BE2C (cell line): ENCODE measurements around the gene PSMB8.

Source experiments
- DNase-seq: peaks from one replicate; pipeline ENCODE4 v3.0.0-alpha.2; 2020
- H3K27me3 ChIP-seq: fragments of 250-450 bp; sonication (Bioruptor Pico); 2 replicates; pipeline ENCODE4 v1.5.1; 2020; ENCODE audit warnings: mild to moderate bottlenecking
- H3K36me3 ChIP-seq: fragments of 250-450 bp; sonication (Bioruptor Pico); 2 replicates; pipeline ENCODE4 v1.5.1; 2020; ENCODE audit warnings: mild to moderate bottlenecking
- H3K4me1 ChIP-seq: fragments of 250-450 bp; sonication (Bioruptor Pico); 2 replicates; pipeline ENCODE4 v1.5.1; 2020
- H3K4me3 ChIP-seq: 2 replicates; pipeline ENCODE4 v1.5.1; 2011; ENCODE audit warnings: low read depth, low read length
- H3K9me3 ChIP-seq: fragments of 250-450 bp; sonication (Bioruptor Pico); 2 replicates; pipeline ENCODE4 v1.5.1; 2020
- TF ChIP-seq, protein P1 (sequence below): IDR thresholded peaks from 2 replicates; pipeline ENCODE4 v1.5.1; 2012; ENCODE audit warnings: mild to moderate bottlenecking, low read depth, low read length

PSMB8 gene

DNA sequence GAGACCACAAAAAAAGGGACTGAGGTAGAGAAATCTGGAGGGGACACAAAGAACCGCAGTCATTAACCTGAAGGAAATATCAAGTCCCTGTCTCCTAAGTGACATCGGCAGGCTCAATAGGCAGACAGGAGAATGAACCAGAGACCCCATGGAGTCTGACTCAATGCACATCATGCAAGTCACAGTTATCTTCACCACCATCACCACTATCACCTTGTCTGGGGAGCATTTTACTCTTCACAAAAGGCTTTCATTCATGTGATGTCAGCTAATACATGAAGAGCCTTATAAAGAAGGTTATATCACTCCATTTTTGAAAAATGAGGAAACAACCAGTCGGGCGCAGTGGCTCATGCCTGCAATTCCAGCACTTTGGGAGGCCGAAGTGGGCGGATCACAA lies 5.3 kb upstream of the PSMB8 start:
- Histone ChIP-seq H3K36me3 (no peaks in the 10 kb centered on the region), H3K4me3 (no peak overlapping the region), H3K4me1 (no peaks in the 10 kb centered on the region), H3K9me3 (no peaks in the 10 kb centered on the region), H3K27me3 (peaks cover 87% of the 10 kb centered on the region)
- no peak for DNase-seq
- TF ChIP-seq, protein P1, sequence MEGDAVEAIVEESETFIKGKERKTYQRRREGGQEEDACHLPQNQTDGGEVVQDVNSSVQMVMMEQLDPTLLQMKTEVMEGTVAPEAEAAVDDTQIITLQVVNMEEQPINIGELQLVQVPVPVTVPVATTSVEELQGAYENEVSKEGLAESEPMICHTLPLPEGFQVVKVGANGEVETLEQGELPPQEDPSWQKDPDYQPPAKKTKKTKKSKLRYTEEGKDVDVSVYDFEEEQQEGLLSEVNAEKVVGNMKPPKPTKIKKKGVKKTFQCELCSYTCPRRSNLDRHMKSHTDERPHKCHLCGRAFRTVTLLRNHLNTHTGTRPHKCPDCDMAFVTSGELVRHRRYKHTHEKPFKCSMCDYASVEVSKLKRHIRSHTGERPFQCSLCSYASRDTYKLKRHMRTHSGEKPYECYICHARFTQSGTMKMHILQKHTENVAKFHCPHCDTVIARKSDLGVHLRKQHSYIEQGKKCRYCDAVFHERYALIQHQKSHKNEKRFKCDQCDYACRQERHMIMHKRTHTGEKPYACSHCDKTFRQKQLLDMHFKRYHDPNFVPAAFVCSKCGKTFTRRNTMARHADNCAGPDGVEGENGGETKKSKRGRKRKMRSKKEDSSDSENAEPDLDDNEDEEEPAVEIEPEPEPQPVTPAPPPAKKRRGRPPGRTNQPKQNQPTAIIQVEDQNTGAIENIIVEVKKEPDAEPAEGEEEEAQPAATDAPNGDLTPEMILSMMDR: no peak

DNA sequence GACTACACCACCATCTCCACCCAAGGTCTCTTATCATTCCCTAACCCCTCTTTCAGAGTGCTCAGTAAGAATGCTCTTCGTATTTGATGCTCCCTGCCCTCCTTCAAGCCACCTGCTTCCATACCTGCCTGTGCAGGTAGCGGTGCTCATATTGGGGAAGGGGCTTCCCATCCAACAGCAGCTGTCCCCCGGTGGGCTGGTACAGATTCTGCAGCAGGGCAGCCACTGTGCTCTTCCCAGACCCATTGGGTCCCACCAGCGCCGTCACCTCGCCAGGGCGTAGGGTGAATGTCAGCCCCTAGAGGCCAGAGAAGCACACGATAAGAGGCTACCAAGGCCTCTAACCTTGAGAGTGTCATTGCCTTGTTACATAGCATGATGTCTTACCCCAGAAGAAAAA lies 3.9 kb upstream of the PSMB8 start:
- Histone ChIP-seq H3K9me3 (no peaks in the 10 kb centered on the region), H3K36me3 (no peaks in the 10 kb centered on the region), H3K4me1 (no peaks in the 10 kb centered on the region), H3K4me3 (no peak overlapping the region), H3K27me3 (peaks cover 87% of the 10 kb centered on the region)
- TF ChIP-seq, protein P1: no peak
- no peak for DNase-seq

DNA sequence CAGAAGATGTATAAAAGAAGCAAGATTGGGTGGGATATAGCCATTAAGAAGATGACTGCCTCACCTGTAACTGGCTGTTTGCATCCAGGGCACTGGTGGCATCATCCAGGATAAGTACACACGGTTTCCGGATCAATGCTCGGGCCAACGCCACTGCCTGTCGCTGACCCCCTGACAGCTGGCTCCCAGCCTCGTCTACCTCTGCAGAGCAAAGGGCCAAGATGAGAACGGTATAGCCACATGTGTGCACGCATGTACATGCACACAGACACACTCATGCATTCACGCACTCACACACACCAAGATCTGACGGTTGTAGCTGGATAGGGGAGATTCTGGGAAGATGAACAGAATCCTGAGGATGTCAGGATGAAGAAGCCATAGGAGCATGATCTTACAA lies 3.2 kb upstream of the PSMB8 start:
- Histone ChIP-seq H3K4me3 (no peak overlapping the region), H3K4me1 (no peaks in the 10 kb centered on the region), H3K27me3 (peaks cover 80% of the 10 kb centered on the region), H3K36me3 (no peaks in the 10 kb centered on the region), H3K9me3 (no peaks in the 10 kb centered on the region)
- DNase-seq: no peak
- TF ChIP-seq, protein P1: no peak

DNA sequence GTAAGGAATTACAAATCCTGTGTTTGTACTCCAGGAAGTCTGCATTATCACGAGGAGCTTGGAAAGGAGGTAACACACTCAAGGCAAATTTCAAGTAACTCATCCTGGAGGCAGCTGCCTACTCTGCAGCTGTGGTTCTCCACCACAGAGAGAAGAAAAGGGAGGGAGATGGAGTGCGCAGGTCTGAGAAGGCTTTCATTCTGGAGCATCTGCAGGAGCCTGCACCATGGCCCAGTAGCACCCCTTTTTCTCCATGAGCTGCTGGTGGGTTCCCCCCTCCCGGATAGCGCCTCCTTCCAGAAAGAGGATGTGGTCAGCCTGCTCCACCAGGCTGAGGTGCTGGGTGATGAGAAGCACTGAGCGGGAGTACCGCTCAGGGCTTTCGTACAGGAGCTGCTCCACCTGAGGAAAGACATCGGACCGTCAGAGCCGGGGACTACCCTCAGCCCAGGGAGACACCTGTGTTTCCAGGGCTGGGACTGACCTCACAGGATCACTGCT lies 1.6 kb upstream of the PSMB8 start:
- H3K36me3 ChIP-seq: no peaks in the 10 kb centered on the region
- H3K27me3 ChIP-seq: peaks cover 64% of the 10 kb centered on the region
- no peak overlapping the region for H3K4me3 ChIP-seq
- H3K9me3 ChIP-seq: no peaks in the 10 kb centered on the region
- TF ChIP-seq, protein P1: no peak
- DNase-seq: no peak
- H3K4me1 ChIP-seq: no peaks in the 10 kb centered on the region

DNA sequence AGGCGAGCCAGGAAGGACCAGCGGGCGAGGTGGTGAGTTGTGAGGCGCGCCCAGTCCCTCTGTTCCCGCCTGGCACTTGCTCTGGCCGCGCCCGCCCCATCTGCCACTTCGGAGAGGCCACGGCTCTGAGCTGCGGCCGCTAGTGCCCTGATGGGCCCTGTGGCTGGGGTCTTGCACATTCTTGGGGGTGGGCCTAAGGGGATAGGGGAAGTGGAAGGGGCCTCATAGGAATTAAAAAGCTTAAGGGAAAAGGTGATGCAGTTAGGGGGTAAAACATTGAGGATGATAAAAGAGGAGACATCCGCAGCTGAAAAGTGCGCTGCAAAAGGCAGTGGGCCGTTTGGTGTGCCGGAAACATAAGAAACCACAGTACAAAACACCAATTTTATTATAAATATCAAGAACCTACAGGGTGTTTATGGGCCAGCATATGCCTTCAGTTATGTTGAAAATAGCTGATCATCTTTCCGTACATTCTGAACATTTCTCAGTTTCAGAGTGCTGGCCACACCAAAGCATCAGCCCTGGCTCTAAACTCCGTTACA lies 1.1 kb upstream of the PSMB8 start:
- TF ChIP-seq, protein P1: no peak
- Histone ChIP-seq H3K4me3 (peak overlapping the region; percentile 75), H3K36me3 (no peaks in the 10 kb centered on the region), H3K27me3 (peaks cover 59% of the 10 kb centered on the region), H3K9me3 (no peaks in the 10 kb centered on the region), H3K4me1 (no peaks in the 10 kb centered on the region)
- DNase-seq: no peak

DNA sequence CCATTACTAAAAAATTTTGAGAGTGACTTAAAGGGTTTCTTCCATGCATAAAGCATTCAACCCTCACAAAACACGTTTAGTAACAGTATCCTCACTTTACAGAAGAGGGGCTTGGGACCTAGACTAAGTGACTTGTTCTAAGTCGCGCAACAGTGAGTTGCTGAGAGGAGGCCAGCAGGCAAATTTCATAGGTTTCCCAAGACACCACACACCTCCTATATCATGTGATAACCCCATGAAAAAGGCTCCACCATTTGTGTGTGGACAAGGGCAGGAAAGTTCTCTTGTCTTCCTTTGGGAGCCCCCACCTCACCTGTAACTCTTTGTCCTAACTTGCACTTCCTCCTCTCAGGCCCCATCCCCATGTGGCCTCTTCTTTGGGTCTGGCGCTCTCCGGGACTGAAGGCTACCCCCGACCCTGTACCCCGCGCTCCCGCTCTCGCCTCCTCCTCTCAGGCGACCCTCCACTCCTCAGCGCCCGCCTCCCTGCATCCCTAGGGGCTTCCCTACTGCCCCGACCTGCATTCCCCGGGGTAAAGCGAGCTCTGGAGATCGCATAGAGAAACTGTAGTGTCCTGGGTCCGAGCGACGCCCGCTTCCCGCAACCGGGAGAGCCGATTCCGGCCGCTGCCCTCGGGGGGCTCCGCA lies 392 bp downstream of the PSMB8 start:
- TF ChIP-seq, protein P1: no peak
- H3K9me3 ChIP-seq: no peaks in the 10 kb centered on the region
- no peaks in the 10 kb centered on the region for H3K36me3 ChIP-seq
- no peak for DNase-seq
- H3K4me3 ChIP-seq: peak overlapping the region; percentile 75
- H3K4me1 ChIP-seq: no peaks in the 10 kb centered on the region
- peaks cover 48% of the 10 kb centered on the region for H3K27me3 ChIP-seq
